ENCODE measurements around the gene STON2. TPM values are rescaled to one million over a fixed set of nuclear protein-coding genes. Genes with fewer than 3 reads are reported as not detected.

The STON2 gene
- total and polyA plus RNA-seq, 2 of the 8 experiments (the other 6 are each of a cell fraction or from before 2014, with no cell fraction given) = 8.9 to 50.0 TPM

DNA sequence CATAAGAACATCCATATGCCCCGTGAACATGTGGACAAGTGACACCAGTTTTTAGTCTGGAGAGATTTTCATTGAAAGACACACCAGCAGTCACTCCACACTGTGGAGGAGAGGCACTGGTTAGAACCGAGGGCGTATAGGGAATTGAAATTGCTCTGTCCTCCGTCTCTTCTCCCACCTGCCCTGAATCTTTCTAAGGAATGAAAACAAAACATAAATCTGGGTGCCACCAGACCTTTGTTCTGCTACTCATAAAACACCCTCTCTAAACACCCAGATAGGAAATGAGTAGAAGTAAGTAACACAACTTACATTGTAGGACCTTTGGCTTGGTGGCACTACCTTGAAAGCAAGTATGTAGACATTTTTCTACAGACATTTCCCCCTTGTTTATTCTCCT lies 37.1 kb upstream of the STON2 start (continued):
- TF ChIP-seq MAX (IDR thresholded peaks at IDR 0.05) (no peak), NANOG (IDR thresholded peaks at IDR 0.05; ENCODE audit: insufficient read depth, low read depth, low read length, poor library complexity, severe bottlenecking) (no peak), KDM4A (IDR thresholded peaks at IDR 0.05; ENCODE audit: low read depth, low read length, severe bottlenecking) (no peak)

Data from H1 (cell line).